Central memory CD4-positive, alpha-beta T cell (primary cell): ENCODE results near the gene NPLOC4.
"Not testable (repeated sequence)": the region's sequence is repeated elsewhere in the genome, so short reads cannot be mapped to it uniquely, and the experiment has no call there.

ENCODE experiments used
- DNase-seq: peaks from one replicate; pipeline ENCODE4 v3.0.0; 2022

The NPLOC4 gene

GRCh38 chr17:81531998-81532404 lies 104.9 kb downstream of the NPLOC4 start:
- not testable (repeated sequence) for DNase-seq

GRCh38 chr17:81531013-81531412 lies 105.9 kb downstream of the NPLOC4 start:
- DNase-seq, result not testable (repeated sequence)

DNA sequence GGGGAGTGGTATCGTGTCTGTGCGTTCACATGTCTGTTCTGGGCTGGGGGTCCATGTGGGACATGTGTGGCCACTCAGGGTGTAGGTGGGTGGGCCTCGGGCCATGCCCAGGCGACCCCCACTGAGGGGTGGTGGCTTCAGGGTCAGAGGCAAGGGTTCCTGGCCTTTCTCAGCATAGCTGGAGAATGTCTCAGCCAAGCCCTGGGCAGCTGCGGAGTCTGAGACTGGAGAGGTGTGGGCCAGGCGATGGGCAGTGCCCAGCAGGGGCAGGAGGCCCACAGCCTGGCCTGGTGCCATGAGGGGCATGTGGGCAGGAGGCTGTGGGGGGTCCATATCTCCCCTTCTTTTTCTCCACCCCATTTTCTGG lies 107.5 kb downstream of the NPLOC4 start:
- DNase-seq, result no peak

- DNase-seq, result no peak
Observed at GRCh38 chr17:81528651-81529436, 108.1 kb downstream of the NPLOC4 start.

- DNase-seq, result no peak
Observed at GRCh38 chr17:81528384-81528650, 108.6 kb downstream of the NPLOC4 start.

- DNase-seq, result no peak
Observed at GRCh38 chr17:81527591-81528383, 109.1 kb downstream of the NPLOC4 start, which contains the start of gene FSCN2. FSCN2 (plus strand) TSS chr17:81528377; CDS start chr17:81528532, 155 bp downstream.

GRCh38 chr17:81526662-81527571 lies 110.0 kb downstream of the NPLOC4 start:
- no peak for DNase-seq

DNA sequence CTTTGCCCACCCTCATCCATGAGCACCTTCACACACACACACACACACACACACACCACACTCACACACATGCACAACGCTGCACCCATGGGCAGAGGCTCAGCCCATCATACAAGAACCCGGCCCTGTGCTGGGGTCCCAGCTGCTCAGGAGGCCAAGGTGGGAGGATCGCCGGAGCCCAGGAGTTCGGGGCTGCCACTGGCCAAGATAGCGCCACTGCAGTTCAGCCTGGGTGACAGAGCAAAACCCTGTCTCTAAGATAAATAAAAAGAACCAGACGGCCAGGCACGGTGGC lies 112.1 kb downstream of the NPLOC4 start:
- no peak for DNase-seq

GRCh38 chr17:81524039-81524864 lies 112.7 kb downstream of the NPLOC4 start:
- DNase-seq, result no peak

GRCh38 chr17:81523402-81524038 lies 113.4 kb downstream of the NPLOC4 start:
- DNase-seq, result no peak

DNA sequence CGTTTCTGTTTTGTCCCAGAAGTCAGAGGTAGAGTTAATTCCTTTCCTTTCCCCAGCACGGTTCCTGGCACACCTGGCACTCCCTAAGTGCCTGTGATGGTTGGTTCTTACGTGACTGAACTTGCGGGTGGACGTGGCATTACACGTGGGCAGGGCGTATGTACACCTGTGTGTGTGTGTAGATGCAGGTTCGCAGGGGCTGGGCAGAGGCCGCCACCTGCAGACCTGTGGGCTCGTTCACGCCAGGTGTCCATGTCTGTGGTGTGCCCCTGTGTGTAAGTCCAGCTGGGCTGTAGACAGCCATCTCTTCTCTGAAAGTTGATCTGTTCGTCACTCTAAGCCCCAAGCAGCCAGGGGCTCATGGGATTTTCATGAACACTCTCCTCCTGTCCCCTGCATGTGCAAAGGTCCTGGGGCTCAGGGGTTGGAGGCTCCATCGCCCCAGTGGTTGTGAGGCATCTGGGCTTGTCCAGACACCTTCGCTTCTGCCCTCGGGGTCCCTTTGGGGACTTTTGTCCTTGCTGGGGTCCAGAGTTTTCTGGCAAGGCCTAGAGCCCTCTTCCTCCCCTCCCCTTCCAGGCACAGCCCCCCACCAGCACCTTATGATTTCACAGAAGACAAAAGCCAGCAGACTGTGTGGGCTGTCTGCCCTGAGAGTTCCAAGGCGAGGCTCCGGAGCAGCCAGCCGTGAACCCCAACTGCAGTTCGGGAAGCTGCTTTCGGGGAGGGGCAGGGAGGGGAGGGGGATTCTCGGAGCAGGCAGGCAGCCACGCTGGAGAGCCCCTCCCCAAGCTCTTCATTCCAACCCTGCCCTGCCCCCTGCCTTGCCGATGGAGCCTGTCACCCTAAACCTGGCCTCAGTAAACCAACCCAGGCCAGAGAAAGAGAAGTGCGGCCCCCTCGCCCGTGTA lies 114.2 kb downstream of the NPLOC4 start:
- no peak for DNase-seq

GRCh38 chr17:81520021-81520901 lies 116.7 kb downstream of the NPLOC4 start:
- DNase-seq, result no peak

- peak; percentile 67 for DNase-seq
Observed at GRCh38 chr17:81519284-81520020, 117.5 kb downstream of the NPLOC4 start.

- DNase-seq, result no peak
Observed at GRCh38 chr17:81518785-81519283, 118.1 kb downstream of the NPLOC4 start.

- DNase-seq, result no peak
Observed at GRCh38 chr17:81518113-81518784, 118.7 kb downstream of the NPLOC4 start.

- DNase-seq, result no peak
Observed at GRCh38 chr17:81517339-81518112, 119.4 kb downstream of the NPLOC4 start.

DNA sequence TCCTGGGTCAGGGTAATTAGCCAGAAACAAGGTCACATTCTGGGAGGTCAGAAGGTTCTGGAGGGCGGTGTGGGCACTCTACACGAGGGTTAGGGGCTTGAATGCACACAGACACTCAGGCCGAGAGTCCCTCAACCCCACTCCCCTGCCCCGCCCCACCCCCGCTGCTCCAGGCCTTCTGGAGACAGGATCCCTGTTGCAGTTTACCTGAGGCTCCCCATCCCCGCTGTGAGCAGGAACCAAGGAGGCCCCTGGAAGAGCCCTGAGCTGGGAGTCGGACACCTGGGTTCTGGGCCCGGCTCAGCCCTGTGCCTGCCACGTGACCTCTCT lies 119.9 kb downstream of the NPLOC4 start:
- DNase-seq, result no peak

DNA sequence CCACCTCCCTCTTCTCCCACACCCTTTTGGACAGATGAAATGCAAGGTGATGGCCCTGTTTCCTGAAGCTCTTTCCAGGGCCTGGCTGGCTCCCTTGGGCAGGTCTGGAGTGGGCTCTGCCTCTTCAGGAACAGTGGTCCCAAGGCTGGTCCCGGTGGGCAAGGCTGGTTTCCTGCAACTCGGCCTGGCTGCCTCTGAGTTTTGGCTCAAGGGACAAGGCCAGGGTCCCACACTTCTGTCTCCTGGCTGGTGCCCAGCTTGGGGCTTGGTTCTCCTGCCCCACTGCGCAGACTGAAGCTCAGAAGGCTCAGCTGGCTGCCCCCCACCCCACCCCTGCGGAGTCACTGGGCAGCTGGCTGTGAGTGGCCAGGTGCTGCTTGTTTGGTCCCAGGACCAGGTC lies 120.5 kb downstream of the NPLOC4 start:
- no peak for DNase-seq
